Stimulated activated CD4-positive, alpha-beta T cell treated with anti-CD3 and anti-CD28 coated beads, Interleukin-4, amount 100 ng/mL, for 4 hours (primary cell): Measurements from ENCODE around the gene FPGS.
"Not testable (repeated sequence)": the region's sequence is repeated elsewhere in the genome, so short reads cannot be mapped to it uniquely, and the experiment has no call there.

Experiments used
- DNase-seq, 2 experiments: peaks; one replicate each; pipeline ENCODE4 v3.0.0-alpha.2; 2020

FPGS gene

DNA sequence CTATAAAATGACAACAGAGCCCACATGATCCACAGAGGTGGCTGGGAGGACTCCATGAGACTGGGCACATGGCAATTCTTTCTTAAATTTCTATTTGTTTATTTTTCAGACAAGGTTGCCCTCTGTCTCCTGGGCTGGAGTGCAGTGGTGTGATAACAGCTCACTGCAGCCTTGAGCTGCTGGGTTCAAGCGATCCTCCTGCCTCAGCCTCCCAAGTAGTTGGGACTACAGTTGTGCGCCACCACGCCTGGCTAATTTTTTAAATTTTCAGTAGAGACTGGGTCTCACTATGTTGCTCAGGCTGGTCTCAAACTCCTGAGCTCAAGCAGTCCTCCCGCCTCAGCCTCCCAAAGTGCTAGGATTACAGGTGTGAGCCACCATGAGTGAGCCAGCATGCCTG is 42.9 kb downstream of the FPGS start:
- not testable (repeated sequence) for DNase-seq

DNA sequence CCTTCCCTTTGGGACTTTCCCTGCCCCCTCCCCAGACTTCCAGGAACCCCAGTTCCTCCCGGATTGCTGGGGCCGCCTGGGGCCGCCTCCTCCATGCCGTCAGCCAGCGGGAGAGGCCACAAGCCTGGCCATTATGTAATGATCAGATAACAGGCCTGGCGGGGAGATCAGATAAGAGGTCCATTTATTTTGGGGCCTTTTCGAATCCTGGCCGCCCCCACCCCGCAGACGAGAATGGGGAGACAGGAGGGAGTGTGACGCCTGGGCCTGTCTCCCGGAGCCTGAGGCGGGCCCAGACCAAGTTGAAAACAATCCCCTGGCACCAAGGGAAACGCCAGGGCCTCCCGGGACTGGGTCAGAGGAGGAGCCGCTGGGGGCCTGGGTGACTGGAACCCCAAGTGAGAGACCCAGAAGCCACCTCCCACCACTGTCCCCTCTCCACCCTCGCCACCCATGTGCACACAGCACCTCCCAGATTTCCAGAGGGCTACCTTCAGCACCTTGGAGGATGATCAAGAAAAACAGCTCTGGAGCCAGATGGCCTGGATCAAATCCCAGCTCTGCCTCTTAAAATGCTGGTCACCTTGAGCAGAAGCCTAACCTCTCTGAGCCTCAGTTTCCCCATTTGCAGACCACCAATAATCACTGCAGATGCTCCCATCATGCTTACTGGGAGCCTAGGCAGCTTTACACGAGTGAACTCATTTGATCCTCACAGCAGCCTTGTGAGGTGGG is 43.9 kb downstream of the FPGS start:
- DNase-seq, result no peak

GRCh38 chr9:127847178-127847510 is 44.5 kb downstream of the FPGS start:
- DNase-seq, result no peak

- DNase-seq, result no peak
These were observed 45.4 kb downstream of the FPGS start for GRCh38 chr9:127847833-127848755.

DNA sequence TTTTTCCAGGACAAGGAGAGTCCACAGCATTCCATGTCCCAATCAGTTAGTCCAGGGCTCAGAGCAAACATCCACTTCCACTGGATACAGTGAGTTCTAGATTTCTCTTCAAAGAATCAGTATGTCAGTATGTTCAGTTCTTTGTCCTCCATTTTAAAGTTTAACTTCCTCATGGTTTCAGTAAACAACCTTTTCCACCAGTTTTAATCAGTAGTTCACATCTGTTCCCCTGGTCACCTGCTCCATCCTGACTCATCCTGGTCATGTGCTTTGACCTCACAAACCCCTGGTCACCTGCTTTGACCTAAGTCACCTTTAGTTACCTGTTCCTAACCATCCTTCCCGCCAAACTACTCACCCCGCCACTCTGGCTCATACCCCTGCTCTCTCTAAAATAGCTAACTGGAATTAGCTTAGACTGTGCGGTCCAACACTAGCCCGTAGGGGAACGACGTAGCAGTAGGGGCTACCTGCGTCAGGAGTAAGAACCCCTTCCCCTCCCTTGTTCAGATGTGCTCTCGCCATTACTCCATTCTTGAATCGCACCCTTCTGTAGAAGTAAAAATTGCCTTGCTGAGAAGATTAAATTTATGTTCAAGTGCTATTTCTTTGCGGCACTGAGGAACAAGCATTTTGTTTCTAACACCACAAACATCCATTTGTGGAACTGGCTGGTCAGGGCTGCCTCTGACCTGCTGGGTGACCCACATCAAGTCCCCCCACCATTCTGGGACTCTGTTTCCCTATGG is 46.2 kb downstream of the FPGS start:
- DNase-seq, result no peak

DNA sequence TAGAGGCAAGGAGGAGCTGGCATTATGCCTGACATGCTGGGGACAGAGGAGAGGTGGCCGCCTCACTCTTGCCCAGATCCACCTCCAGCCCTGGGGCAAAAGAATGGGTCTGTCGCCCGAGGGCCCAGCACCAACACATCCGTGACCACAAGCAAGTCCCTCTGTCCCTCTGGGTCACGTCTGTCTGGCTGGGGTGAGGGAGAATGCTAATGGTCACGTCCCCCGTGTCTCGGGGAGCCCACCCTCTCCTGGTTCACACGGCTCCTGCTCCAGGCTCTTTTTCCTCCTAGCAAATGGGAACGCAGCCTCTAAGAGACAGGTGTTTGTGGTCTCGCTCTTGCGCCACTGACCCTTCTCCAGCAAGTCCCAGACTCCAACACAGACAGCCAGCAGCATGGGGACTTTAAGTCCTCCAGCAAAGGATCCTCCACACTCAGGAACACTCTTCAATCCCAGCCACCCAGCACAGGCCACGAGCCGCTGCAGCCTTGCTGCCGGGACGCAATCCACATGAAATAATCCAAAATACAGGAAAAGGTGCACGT is 47.7 kb downstream of the FPGS start:
- no peak for DNase-seq

GRCh38 chr9:127852829-127853228 is 50.1 kb downstream of the FPGS start:
- no peak for DNase-seq

- no peak for DNase-seq
These were observed 50.9 kb downstream of the FPGS start for GRCh38 chr9:127853312-127854183.

DNA sequence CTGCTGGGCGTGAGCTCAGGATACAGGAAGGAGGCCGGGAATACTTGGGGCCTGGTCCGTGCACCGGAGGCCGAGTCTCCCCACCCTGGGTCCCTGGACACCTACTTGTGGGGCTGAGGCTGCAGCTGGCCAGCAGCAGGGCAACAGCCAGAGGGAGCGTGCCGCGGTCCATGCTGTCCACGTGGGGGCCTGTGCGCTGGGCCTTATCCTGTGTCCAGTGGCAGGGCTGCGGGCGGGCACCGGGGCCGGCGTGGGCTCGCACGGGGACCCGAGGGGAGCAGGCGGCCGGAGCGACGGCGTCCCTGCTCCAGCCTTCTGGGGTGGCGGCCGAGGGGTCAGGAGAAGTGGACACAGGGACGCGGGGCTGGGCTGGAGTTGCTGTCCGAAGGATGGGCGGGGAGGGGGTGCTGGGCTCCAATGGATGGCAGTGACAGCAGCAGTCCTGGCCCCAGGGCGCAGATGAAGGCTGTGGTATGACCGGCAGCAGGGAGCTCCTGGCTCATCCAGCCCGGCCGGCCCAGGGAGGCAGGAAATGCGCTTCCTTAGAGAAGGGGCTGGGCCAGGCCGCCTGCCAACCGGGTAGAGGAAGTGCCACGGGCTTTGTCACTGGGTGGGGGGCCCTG is 51.6 kb downstream of the FPGS start, which contains the start of gene ENG:
Gene ENG (minus strand): TSS at position 475 of the 623 bp plus-strand sequence. CDS start 303 bp downstream, at position 172.
- DNase-seq, result peak in 1 of 2 experiments; percentile 21

DNA sequence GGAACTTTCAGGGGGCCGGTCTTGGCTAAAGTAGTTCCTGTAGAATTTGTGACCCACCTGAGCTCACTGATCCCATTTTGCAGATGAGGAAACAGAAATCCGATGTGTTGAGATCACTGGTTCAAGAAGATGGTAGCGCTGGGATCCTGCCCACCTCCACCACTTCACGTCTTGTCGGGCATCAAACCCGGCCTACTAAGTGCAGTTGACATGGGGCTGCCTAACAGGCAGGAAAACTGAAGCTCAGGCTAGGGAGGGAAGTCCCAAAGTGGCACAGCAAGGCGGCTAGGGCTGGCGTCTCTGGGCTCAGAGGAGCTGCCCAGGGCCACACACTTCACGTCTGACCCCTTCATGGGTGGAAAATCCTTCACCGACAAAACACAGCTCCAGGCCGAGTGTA is 52.3 kb downstream of the FPGS start:
- DNase-seq, result no peak

GRCh38 chr9:127855522-127855921 is 52.8 kb downstream of the FPGS start:
- no peak for DNase-seq

- no peak for DNase-seq
These were observed 53.5 kb downstream of the FPGS start for GRCh38 chr9:127856094-127856728.

- no peak for DNase-seq
These were observed 54.0 kb downstream of the FPGS start for GRCh38 chr9:127856729-127857116.

DNA sequence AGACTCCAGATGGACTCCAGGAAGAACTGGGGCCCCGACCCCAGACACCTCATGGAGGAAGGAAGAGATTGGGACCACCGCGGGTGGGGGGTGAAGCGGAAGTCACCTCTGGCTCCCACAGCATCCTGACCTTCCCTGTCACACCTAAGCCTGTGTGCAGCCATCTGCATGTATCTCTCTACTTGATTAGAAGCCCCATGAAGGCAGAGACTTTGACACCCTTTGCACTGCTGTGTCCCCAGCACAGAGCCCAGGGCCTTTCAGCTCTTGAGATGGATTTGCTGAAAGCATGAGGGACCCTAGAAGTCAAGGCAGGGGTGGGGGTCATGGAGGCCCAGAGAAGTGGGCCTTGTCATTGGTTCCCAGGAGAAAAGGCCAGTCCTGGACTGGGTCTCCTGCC is 54.6 kb downstream of the FPGS start:
- DNase-seq, result no peak

GRCh38 chr9:127858041-127858512 is 55.4 kb downstream of the FPGS start:
- no peak for DNase-seq

DNA sequence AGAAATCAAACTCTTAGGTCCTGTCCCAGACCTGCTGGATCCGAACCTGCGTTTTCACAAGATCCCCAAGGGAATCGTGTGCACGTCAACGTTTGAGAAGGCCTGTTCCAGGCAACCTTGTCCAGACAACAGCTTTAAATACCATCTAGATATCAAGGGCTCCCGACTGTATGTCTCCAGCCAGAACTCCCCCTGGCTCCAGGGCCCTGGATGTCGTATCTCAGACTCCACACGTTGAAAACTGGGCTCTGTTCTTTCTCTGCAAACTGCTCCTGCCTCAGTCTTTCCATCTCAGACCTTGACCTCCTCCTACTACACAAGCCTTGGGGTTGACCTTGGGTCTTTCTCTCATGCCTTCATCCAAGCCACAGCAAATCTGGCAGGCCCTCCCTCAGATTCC is 57.6 kb downstream of the FPGS start:
- no peak for DNase-seq

DNA sequence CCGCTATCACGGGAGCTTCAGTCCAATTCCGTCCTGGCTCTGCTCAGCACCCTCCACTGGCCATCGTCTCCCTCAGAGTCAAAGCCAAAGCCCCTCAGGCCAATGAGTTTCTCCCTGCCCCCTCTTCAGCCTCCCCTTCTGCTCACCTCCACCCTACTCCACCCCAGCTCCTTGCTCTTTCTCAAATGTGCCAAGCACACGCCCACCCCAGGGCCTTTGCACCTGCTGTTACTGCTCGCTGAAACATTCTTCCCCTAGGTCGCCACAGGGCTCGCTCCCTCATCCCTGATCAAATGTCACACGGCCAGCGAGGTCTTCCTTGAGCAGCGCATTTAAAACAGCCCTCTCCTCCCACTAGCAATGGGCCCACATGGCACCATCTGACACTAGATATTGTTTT is 58.1 kb downstream of the FPGS start:
- DNase-seq, result no peak

GRCh38 chr9:127862075-127863011 is 59.7 kb downstream of the FPGS start:
- DNase-seq, result peak; percentile 21 to 28

DNA sequence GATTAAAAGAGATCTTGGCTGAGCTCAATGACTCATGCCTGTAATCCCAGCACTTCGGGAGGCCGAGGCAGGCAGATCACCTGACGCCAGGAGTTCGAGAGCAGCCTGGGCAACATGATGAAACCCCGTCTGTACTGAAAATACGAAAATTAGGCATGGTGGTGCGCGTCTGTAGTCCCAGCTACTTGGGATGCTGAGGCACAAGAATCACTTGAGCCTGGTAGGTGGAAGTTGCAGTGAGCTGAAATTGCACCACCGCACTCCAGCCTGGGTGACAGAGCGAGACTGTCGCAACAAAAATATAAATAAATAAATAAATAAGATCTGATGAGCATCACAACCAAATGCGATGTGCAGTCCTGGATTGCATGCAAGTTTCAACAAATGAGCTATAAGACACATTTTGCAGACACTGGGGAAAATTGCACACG is 60.5 kb downstream of the FPGS start:
- DNase-seq, result no peak
